ENCODE results near the gene MATR3. TPM values are rescaled to one million over a fixed set of nuclear protein-coding genes. Genes with fewer than 3 reads are reported as not detected.

The MATR3 gene
- total RNA-seq, 6 experiments from 2014 or later = 117 to 179 (median 140) TPM

- Mint-ChIP-seq H3K27ac (peak overlapping the region; percentile 21; the same call in 1 of the 2 replicates), H3K27me3 (ENCODE audit: insufficient read depth) (peaks cover 8% of the 10 kb centered on the region), H3K4me1 (ENCODE audit: low read depth) (peaks cover 52% of the 10 kb centered on the region), H3K9me3 (no peaks in the 10 kb centered on the region), H3K4me3 (no peak overlapping the region), H3K36me3 (ENCODE audit: low read depth) (peaks cover 14% of the 10 kb centered on the region; the same call in 1 of the 2 replicates)
- TF ChIP-seq CTCF (IDR thresholded peaks at IDR 0.05) = no peak
- no peak for DNase-seq
Measured at GRCh38 chr5:139340051-139340450, 46.5 kb downstream of the MATR3 start.

- H3K4me1 Mint-ChIP-seq (ENCODE audit: low read depth) = peaks cover 51% of the 10 kb centered on the region
- peak overlapping the region; percentile 98 for H3K27ac Mint-ChIP-seq
- H3K4me3 Mint-ChIP-seq = peak overlapping the region; percentile 94
- DNase-seq = peak; percentile 97
- peaks cover 20% of the 10 kb centered on the region; the same call in 1 of the 2 replicates for H3K36me3 Mint-ChIP-seq (ENCODE audit: low read depth)
- H3K27me3 Mint-ChIP-seq (ENCODE audit: insufficient read depth) = peaks cover 3% of the 10 kb centered on the region
- no peak for TF ChIP-seq CTCF (IDR thresholded peaks at IDR 0.05)
- H3K9me3 Mint-ChIP-seq = no peaks in the 10 kb centered on the region
Measured at GRCh38 chr5:139341187-139341688, 47.7 kb downstream of the MATR3 start.

- peak within 1 kb of the TSS; percentile 94 for H3K4me3 Mint-ChIP-seq
- TF ChIP-seq CTCF (IDR thresholded peaks at IDR 0.05) = peak; percentile 81
- H3K36me3 Mint-ChIP-seq (ENCODE audit: low read depth) = peaks cover 22% of the 10 kb centered on the region; the same call in 1 of the 2 replicates
- peaks cover 3% of the 10 kb centered on the region for H3K27me3 Mint-ChIP-seq (ENCODE audit: insufficient read depth)
- DNase-seq = peak; percentile 75
- H3K27ac Mint-ChIP-seq = peak within 1 kb of the TSS; percentile 98
- peaks cover 51% of the 10 kb centered on the region for H3K4me1 Mint-ChIP-seq (ENCODE audit: low read depth)
- H3K9me3 Mint-ChIP-seq = no peaks in the 10 kb centered on the region
Measured at GRCh38 chr5:139341689-139342422, 48.3 kb downstream of the MATR3 start, which contains the start of gene PAIP2. Gene PAIP2, plus strand, starts transcription at chr5:139341854. Its CDS starts 21,931 bp downstream, at chr5:139363785.

- Mint-ChIP-seq H3K36me3 (ENCODE audit: low read depth) (peaks cover 24% of the 10 kb centered on the region; the same call in 1 of the 2 replicates), H3K27ac (peak overlapping the region; percentile 98), H3K4me3 (peak overlapping the region; percentile 94), H3K4me1 (ENCODE audit: low read depth) (peaks cover 51% of the 10 kb centered on the region), H3K9me3 (no peaks in the 10 kb centered on the region), H3K27me3 (ENCODE audit: insufficient read depth) (peaks cover 3% of the 10 kb centered on the region)
- DNase-seq = no peak
- no peak for TF ChIP-seq CTCF (IDR thresholded peaks at IDR 0.05)
Measured at GRCh38 chr5:139342423-139342723, 48.8 kb downstream of the MATR3 start.

- Mint-ChIP-seq H3K4me3 (peak overlapping the region; percentile 94), H3K27me3 (ENCODE audit: insufficient read depth) (peaks cover 3% of the 10 kb centered on the region), H3K4me1 (ENCODE audit: low read depth) (peaks cover 51% of the 10 kb centered on the region), H3K27ac (peak overlapping the region; percentile 98; the same call in 1 of the 2 replicates), H3K9me3 (no peaks in the 10 kb centered on the region), H3K36me3 (ENCODE audit: low read depth) (peaks cover 24% of the 10 kb centered on the region; the same call in 1 of the 2 replicates)
- no peak for TF ChIP-seq CTCF (IDR thresholded peaks at IDR 0.05)
- no peak for DNase-seq
Measured at GRCh38 chr5:139343476-139343875, 49.9 kb downstream of the MATR3 start.

All from HFFc6 (cell line).